ENCODE results near the gene ROR2. TPM values are rescaled to one million over a fixed set of nuclear protein-coding genes. Genes with fewer than 3 reads are reported as not detected.

Gene ROR2
- total and polyA plus RNA-seq, 2 donors (not counting 3 experiments of a cell fraction or from before 2014, with no cell fraction given) = not detected

DNA sequence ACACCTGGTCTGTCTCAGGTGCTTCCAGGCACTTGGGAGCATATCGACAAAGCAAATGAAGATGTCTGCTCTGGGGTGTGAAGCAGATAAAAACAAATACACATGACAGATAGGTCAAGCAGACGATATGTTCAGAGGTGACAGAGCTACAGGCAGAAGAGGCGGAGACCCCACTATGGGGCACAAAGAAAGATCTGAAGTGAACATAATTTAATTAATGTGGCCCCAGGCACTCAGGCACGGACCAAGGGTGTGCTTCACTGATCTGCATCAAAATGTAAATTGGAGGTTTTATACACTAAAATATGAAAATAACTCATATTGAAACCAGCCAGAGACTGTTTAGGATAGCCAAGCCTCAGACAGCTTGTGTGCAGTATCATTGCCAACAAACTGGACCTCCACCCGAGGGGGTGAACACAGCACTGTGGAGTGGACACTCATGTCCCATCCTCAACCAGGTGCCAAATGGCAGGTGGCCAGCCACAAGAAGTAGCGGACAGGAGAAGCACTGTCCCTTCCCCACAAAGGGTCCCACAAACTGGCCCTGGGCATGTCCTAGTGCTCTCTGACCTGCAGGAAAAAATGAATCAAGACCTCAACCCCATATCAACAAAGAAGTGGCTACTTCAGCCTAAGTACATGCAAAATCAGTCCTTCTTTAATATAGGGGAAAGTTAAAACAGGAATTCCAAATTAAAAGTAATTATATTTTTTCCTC, 29.2 kb downstream of the ROR2 start:
- H2AFZ ChIP-seq (ENCODE audit: low read depth, low read length) = no peak overlapping the region
- no peaks in the 10 kb centered on the region for H4K20me1 ChIP-seq (replicated peaks; ENCODE audit: control insufficient read depth, extremely low read depth, insufficient read depth, low read length)
- no peaks in the 10 kb centered on the region for H3K9me1 ChIP-seq (replicated peaks; ENCODE audit: control insufficient read depth, extremely low read depth, insufficient read depth, low read length)
- intact Hi-C loops (cut with micrococcal nuclease) (no loop called here), dilution Hi-C loops (cut with MboI; ENCODE audit: extremely low pct_ligation_motif_present, low sequenced_read_pairs) (no loop called here)
- H3K79me2 ChIP-seq (ENCODE audit: control insufficient read depth, insufficient read depth, low read length) = no peaks in the 10 kb centered on the region
- FAIRE-seq (no peak), DNase-seq (ENCODE audit: low read depth, low spot score) (no peak)
- ChIA-PET CTCF (no interaction called here), POLR2A (no interaction called here)
- no peak overlapping the region for H3K9ac ChIP-seq (replicated peaks; ENCODE audit: extremely low read depth, insufficient read depth, low read length)
- TF ChIP-seq FOS (IDR thresholded peaks at IDR 0.05; ENCODE audit: borderline replicate concordance, insufficient read depth, low read length) (no peak), GATA2 (IDR thresholded peaks at IDR 0.05; ENCODE audit: insufficient read depth, insufficient read length, low read depth, low read length) (no peak), MYC (IDR thresholded peaks at IDR 0.05; ENCODE audit: low read depth, low read length) (no peak), JUN (IDR thresholded peaks at IDR 0.05; ENCODE audit: borderline replicate concordance, insufficient read depth, insufficient read length, low read depth) (no peak), POLR2AphosphoS5 (IDR thresholded peaks at IDR 0.05; ENCODE audit: insufficient read depth, low read depth, low read length) (no peak), EZH2 (IDR thresholded peaks at IDR 0.05; ENCODE audit: borderline replicate concordance, low read depth, low read length, severe bottlenecking) (no peak), POLR2A (IDR thresholded peaks at IDR 0.05; ENCODE audit: low read depth, low read length) (no peak)
- TF ChIP-seq, protein P1, sequence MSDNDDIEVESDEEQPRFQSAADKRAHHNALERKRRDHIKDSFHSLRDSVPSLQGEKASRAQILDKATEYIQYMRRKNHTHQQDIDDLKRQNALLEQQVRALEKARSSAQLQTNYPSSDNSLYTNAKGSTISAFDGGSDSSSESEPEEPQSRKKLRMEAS (IDR thresholded peaks at IDR 0.05; ENCODE audit: insufficient read depth, insufficient read length) = no peak
- TF ChIP-seq, protein P2, sequence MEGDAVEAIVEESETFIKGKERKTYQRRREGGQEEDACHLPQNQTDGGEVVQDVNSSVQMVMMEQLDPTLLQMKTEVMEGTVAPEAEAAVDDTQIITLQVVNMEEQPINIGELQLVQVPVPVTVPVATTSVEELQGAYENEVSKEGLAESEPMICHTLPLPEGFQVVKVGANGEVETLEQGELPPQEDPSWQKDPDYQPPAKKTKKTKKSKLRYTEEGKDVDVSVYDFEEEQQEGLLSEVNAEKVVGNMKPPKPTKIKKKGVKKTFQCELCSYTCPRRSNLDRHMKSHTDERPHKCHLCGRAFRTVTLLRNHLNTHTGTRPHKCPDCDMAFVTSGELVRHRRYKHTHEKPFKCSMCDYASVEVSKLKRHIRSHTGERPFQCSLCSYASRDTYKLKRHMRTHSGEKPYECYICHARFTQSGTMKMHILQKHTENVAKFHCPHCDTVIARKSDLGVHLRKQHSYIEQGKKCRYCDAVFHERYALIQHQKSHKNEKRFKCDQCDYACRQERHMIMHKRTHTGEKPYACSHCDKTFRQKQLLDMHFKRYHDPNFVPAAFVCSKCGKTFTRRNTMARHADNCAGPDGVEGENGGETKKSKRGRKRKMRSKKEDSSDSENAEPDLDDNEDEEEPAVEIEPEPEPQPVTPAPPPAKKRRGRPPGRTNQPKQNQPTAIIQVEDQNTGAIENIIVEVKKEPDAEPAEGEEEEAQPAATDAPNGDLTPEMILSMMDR (IDR thresholded peaks at IDR 0.05; ENCODE audit: extremely low read depth in 1 of 2, insufficient read depth in 1 of 2, low read depth in 1 of 2, low read length in 2 of 2) = no peak
- H3K4me1 ChIP-seq (ENCODE audit: control insufficient read depth, extremely low read depth, insufficient read depth, low read length) = no peaks in the 10 kb centered on the region
- H3K36me3 ChIP-seq (ENCODE audit: control insufficient read depth in 2 of 2, extremely low read depth in 1 of 2, insufficient read depth in 2 of 2, low read length in 2 of 2) = no peaks in the 10 kb centered on the region
- H3K4me2 ChIP-seq (ENCODE audit: insufficient read depth, low read length) = no peak overlapping the region
- no peak overlapping the region for H3K27ac ChIP-seq (ENCODE audit: insufficient read depth, low read depth, low read length)
- BruUV-seq (replicated peaks) = no TSS peak
- no peak overlapping the region for H3K4me3 ChIP-seq (replicated peaks in 1 of 3; ENCODE audit: insufficient read depth in 1 of 3, low read depth in 1 of 3, low read length in 3 of 3)
- H3K9me3 ChIP-seq (replicated peaks; ENCODE audit: control insufficient read depth, insufficient read depth, low read length) = no peaks in the 10 kb centered on the region
- no peaks in the 10 kb centered on the region for H3K27me3 ChIP-seq (ENCODE audit: control insufficient read depth in 2 of 2, insufficient read depth in 2 of 2, low read length in 2 of 2)

All from endothelial cell of umbilical vein (primary cell).